Upper lobe of left lung (tissue), 6 donors: ENCODE results near the gene KRTAP10-8. TPM values are rescaled to one million over a fixed set of nuclear protein-coding genes. Genes with fewer than 3 reads are reported as not detected.

Experiments
- ATAC-seq, 2 donors: fragments of 200-7000 bp; cut with Tn5 transposase; one replicate each; pipeline ENCODE4 v1.9.1; 2022; ENCODE audit warnings: mild to moderate bottlenecking in 2 of 2, moderate library complexity in 2 of 2; ENCODE audit not compliant: low FRiP score in 2 of 2
- DNase-seq, 2 donors: peaks; one replicate each; pipeline ENCODE4 v3.0.0-alpha.2; 2019 to 2020
- H3K27ac ChIP-seq, 4 donors: fragments of 200-600 bp; sonication (generic); one replicate each; pipeline ENCODE4 v1.5.1; 2016 to 2019
- H3K27me3 ChIP-seq, 4 donors: fragments of 200-600 bp; sonication (generic); one replicate each; pipeline ENCODE4 v1.5.1; 2017 to 2019
- H3K36me3 ChIP-seq, 4 donors: fragments of 200-600 bp; sonication (generic); one replicate each; pipeline ENCODE4 v1.5.1; 2016 to 2019
- H3K4me1 ChIP-seq, 4 donors: fragments of 200-600 bp; sonication (generic); one replicate each; pipeline ENCODE4 v1.5.1; 2018 to 2019
- H3K4me3 ChIP-seq, 4 donors: fragments of 200-600 bp; sonication (generic); one replicate each; pipeline ENCODE4 v1.5.1; 2017 to 2019; ENCODE audit warnings: mild to moderate bottlenecking in 2 of 4, moderate library complexity in 1 of 4
- H3K9me3 ChIP-seq, 4 donors: fragments of 200-600 bp; sonication (generic); one replicate each; pipeline ENCODE4 v1.5.1; 2018 to 2019
- EP300 ChIP-seq, 4 donors: sonication (generic); formaldehyde crosslinking; IDR thresholded peaks; one replicate each; pipeline ENCODE4 v1.5.1; 2017; ENCODE audit warnings: antibody characterized with exemption in 4 of 4, control low read depth in 2 of 4
- POLR2A ChIP-seq, 4 donors: fragments of 450-650 bp; IDR thresholded peaks; one replicate each; pipeline ENCODE4 v1.5.1; 2016 to 2017; ENCODE audit warnings: antibody characterized with exemption in 4 of 4, mild to moderate bottlenecking in 2 of 4
- POLR2AphosphoS5 ChIP-seq, 2 donors: sonication (generic); formaldehyde crosslinking; IDR thresholded peaks; one replicate each; pipeline ENCODE4 v1.5.1; 2017; ENCODE audit warnings: antibody characterized with exemption in 2 of 2
- WGBS, 2 donors: methylation state at CpG; one replicate each; pipeline ENCODE4 v1.1.5; 2017 to 2018; 5-methylcytosine and 5-hydroxymethylcytosine counted together
- total RNA-seq, 6 donors: library from RNA; depleted of rRNA in 4 of 6; stranded (reverse); fragments of >200 nt in 4 of 6; gene quantifications; one replicate each; pipeline versions ENCODE4 v1.1.0 to v1.2.1, GENCODE V29; 2016 to 2021
- TF ChIP-seq, protein P1 (sequence below), 6 experiments: fragments of 450-650 bp in 4 of 6; fragments of 200-600 bp in 2 of 6; sonication (generic) in 2 of 6; IDR thresholded peaks; one replicate each; pipeline ENCODE4 v1.5.1; 2016 to 2019; ENCODE audit warnings: antibody characterized with exemption in 6 of 6
- donor health status: DM: no; HTN: no; CAD: no; lungs with moderate emphysema.
- donor health status: DM: no; HTN: yes; CAD: no; lungs with severe emphysema.

The KRTAP10-8 gene, protein sequence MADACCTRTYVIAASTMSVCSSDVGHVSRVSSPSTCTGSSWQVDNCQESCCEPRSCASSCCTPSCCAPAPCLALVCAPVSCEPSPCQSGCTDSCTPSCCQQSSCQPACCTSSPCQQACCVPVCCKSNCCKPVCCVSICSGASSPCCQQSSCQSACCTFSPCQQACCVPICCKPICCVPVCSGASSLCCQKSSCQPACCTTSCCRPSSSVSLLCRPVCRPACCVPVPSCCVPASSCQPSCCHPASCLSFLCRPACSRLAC
- not detected for total RNA-seq

DNA sequence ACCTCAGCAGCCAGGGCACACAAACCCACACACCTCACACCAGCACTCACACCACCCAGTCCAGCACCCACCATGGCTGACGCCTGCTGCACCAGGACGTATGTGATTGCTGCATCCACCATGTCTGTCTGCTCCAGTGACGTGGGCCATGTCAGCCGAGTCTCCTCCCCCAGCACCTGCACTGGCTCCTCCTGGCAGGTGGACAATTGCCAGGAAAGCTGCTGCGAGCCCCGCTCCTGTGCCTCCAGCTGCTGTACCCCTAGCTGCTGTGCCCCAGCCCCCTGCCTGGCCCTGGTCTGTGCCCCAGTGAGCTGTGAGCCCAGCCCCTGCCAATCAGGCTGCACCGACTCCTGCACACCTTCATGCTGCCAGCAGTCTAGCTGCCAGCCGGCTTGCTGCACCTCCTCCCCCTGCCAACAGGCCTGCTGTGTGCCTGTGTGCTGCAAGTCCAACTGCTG is at the start of gene KRTAP10-8:
Gene KRTAP10-8, plus strand, starts transcription at position 51 of the 458 bp plus-strand sequence. Its CDS starts 22 bp downstream, at position 73.
- no peak within 1 kb of the TSS for H3K27ac ChIP-seq
- H3K4me1 ChIP-seq, result no peaks in the 10 kb centered on the region
- H3K27me3 ChIP-seq, result peaks cover 0 to 3% (median 0%) of the 10 kb centered on the region in 4 donors
- TF ChIP-seq, protein P1, sequence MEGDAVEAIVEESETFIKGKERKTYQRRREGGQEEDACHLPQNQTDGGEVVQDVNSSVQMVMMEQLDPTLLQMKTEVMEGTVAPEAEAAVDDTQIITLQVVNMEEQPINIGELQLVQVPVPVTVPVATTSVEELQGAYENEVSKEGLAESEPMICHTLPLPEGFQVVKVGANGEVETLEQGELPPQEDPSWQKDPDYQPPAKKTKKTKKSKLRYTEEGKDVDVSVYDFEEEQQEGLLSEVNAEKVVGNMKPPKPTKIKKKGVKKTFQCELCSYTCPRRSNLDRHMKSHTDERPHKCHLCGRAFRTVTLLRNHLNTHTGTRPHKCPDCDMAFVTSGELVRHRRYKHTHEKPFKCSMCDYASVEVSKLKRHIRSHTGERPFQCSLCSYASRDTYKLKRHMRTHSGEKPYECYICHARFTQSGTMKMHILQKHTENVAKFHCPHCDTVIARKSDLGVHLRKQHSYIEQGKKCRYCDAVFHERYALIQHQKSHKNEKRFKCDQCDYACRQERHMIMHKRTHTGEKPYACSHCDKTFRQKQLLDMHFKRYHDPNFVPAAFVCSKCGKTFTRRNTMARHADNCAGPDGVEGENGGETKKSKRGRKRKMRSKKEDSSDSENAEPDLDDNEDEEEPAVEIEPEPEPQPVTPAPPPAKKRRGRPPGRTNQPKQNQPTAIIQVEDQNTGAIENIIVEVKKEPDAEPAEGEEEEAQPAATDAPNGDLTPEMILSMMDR (IDR thresholded peaks at IDR 0.05), result no peak
- TF ChIP-seq POLR2A (IDR thresholded peaks at IDR 0.05) (no peak), EP300 (IDR thresholded peaks at IDR 0.05) (no peak), POLR2AphosphoS5 (IDR thresholded peaks at IDR 0.05) (no peak)
- peaks cover 0 to 30% (median 10%) of the 10 kb centered on the region in 4 donors for H3K9me3 ChIP-seq
- no peaks in the 10 kb centered on the region for H3K36me3 ChIP-seq
- WGBS, 2 donors, result 100% methylated on average over 3 of the region's 8 CpGs; no CpG with 5 or more reads in 1 of the 2 donors
- ATAC-seq (no peak), DNase-seq (peak in 1 of 2 donors; percentile 58)
- no peak within 1 kb of the TSS for H3K4me3 ChIP-seq

GRCh38 chr21:44564099-44564498 is 47.8 kb upstream of the KRTAP10-8 start:
- no peak for ATAC-seq
- no peak for DNase-seq
- Histone ChIP-seq H3K4me1 (no peaks in the 10 kb centered on the region), H3K9me3 (peaks cover 0 to 8% (median 0%) of the 10 kb centered on the region in 4 donors), H3K4me3 (no peak overlapping the region), H3K27me3 (no peaks in the 10 kb centered on the region), H3K36me3 (no peaks in the 10 kb centered on the region), H3K27ac (no peak overlapping the region)
- WGBS, 2 donors, result 93 to 94% methylated on average over 1 of the region's 1 CpG
- TF ChIP-seq, protein P1 (IDR thresholded peaks at IDR 0.05), result no peak
- TF ChIP-seq EP300 (IDR thresholded peaks at IDR 0.05) (no peak), POLR2A (IDR thresholded peaks at IDR 0.05) (no peak), POLR2AphosphoS5 (IDR thresholded peaks at IDR 0.05) (no peak)

DNA sequence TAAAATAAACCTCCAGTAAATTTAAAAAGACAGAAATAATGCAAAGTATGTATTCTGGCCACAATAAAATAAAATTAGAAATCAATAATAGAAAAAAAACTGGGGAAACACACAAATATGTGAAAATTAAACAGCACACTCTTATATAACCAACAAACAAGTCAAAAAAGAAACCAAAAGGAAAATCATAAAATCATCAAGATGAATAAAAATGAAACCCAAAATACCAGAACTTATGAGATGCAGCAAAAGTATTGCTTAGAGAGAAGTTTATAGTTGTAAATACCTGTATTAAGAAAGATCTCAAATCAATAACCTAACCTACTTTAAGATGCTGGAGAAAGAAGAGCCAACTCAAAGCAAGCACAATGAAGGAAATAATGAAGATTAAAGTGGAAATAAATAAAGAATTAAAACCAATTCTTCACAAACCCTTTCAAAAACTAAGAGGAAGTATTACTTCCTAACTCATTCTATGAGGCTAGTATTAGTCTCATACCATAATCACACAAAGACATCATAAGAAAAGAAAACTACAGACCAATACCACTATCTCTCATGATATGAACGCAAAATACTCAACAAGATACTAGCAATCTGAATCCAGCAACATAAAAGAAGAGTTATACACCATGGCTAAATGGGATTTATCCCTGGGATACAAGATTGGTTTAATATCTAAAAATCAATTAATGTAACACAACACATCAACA is 46.8 kb upstream of the KRTAP10-8 start:
- no peaks in the 10 kb centered on the region for H3K27me3 ChIP-seq
- H3K9me3 ChIP-seq, result peaks cover 0 to 8% (median 0%) of the 10 kb centered on the region in 4 donors
- H3K27ac ChIP-seq, result no peak overlapping the region
- H3K4me1 ChIP-seq, result no peaks in the 10 kb centered on the region
- DNase-seq (no peak), ATAC-seq (no peak)
- TF ChIP-seq POLR2A (IDR thresholded peaks at IDR 0.05), result no peak
- TF ChIP-seq POLR2AphosphoS5 (IDR thresholded peaks at IDR 0.05), result no peak
- TF ChIP-seq EP300 (IDR thresholded peaks at IDR 0.05), result no peak
- no peaks in the 10 kb centered on the region for H3K36me3 ChIP-seq
- WGBS, 2 donors, result 76 to 79% methylated on average over 1 of the region's 1 CpG
- H3K4me3 ChIP-seq, result no peak overlapping the region

DNA sequence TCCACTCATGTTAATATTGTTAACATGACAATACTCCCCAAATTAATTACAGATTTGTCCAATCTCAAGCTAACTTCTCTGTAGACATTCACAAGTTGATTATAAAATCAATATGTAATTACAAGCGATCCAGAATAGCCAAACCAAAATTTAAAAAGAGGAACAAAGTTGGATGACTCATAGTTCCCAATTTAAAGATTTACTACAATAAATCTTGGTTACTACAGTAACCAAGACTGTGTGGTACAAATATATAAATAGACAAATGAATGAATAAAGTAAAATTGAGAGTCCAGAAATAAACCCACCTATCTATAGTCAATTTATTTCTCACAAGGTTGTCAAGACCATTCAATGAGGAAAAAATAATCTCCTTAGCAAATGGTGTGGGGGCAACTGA is 45.5 kb upstream of the KRTAP10-8 start:
- ATAC-seq, result peak in 1 of 2 donors; percentile 38

More for the DNA sequence above, 45.5 kb upstream of the KRTAP10-8 start:
- Histone ChIP-seq H3K4me3 (no peak overlapping the region), H3K4me1 (no peaks in the 10 kb centered on the region), H3K27ac (no peak overlapping the region), H3K9me3 (peaks cover 0 to 8% (median 2%) of the 10 kb centered on the region in 4 donors), H3K36me3 (no peaks in the 10 kb centered on the region), H3K27me3 (no peaks in the 10 kb centered on the region)
- DNase-seq, result no peak
- no peak for TF ChIP-seq POLR2AphosphoS5 (IDR thresholded peaks at IDR 0.05)
- TF ChIP-seq POLR2A (IDR thresholded peaks at IDR 0.05), result no peak
- TF ChIP-seq, protein P1 (IDR thresholded peaks at IDR 0.05), result no peak
- TF ChIP-seq EP300 (IDR thresholded peaks at IDR 0.05), result no peak
- 71 to 75% methylated on average over 1 of the region's 1 CpG for WGBS, 2 donors
